ENCODE data around the gene ANXA1.

ANXA1 gene

DNA sequence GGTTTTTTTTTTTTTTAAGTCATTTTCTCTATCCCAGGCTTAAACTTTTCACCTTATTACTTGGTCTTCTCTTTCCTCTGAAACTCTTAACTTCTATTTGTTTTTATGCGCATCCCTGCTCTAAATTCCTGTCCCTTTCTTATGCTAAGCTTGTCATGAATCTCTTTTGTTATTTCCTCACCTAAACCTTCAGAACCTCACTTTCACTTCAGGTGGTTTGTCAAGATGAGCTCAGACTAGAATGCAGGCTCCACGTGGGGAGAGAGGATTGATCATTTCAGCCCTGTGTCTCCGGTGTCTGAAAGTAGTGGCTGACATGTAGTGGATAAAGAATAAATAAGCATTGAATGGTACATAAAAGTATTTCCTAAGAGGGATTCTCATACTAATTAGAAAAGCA, 63.6 kb downstream of the ANXA1 start:
- no peak for DNase-seq

DNA sequence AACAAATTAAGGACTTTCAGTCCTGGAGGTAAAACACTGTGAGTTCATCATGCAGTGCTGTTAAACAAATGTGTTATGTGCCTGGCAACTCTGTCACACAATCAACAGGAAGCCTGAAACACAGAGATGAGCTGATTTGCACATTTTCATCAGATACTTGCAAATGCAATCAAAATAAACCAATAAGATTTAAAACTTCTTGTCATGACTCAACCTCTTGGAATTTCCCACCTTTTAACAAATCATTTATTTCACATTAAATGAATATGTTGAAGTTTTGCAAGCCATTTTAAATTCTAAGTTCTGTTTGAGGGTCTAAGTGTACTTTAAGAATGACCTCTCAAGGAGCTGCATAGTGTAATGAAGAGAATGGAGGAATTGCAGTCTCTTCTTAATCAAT, 64.4 kb downstream of the ANXA1 start:
- no peak for DNase-seq
